BE2C (cell line): ENCODE results near the gene SYNGAP1.

Experiments
- DNase-seq: peaks from one replicate; pipeline ENCODE4 v3.0.0-alpha.2; 2020
- H3K27me3 ChIP-seq: fragments of 250-450 bp; sonication (Bioruptor Pico); 2 replicates; pipeline ENCODE4 v1.5.1; 2020; ENCODE audit warnings: mild to moderate bottlenecking
- H3K36me3 ChIP-seq: fragments of 250-450 bp; sonication (Bioruptor Pico); 2 replicates; pipeline ENCODE4 v1.5.1; 2020; ENCODE audit warnings: mild to moderate bottlenecking
- H3K4me1 ChIP-seq: fragments of 250-450 bp; sonication (Bioruptor Pico); 2 replicates; pipeline ENCODE4 v1.5.1; 2020
- H3K4me3 ChIP-seq: 2 replicates; pipeline ENCODE4 v1.5.1; 2011; ENCODE audit warnings: low read depth, low read length
- H3K9me3 ChIP-seq: fragments of 250-450 bp; sonication (Bioruptor Pico); 2 replicates; pipeline ENCODE4 v1.5.1; 2020
- CTCF ChIP-seq: IDR thresholded peaks from 2 replicates; pipeline ENCODE4 v1.5.1; 2012; ENCODE audit warnings: mild to moderate bottlenecking, low read depth, low read length

SYNGAP1 gene

GRCh38 chr6:33490198-33490597, 70.3 kb downstream of the SYNGAP1 start:
- DNase-seq, result no peak
- Histone ChIP-seq H3K4me1 (no peaks in the 10 kb centered on the region), H3K4me3 (no peak overlapping the region), H3K36me3 (no peaks in the 10 kb centered on the region), H3K27me3 (no peaks in the 10 kb centered on the region), H3K9me3 (no peaks in the 10 kb centered on the region)
- no peak for TF ChIP-seq CTCF

GRCh38 chr6:33490621-33491020, 70.8 kb downstream of the SYNGAP1 start:
- Histone ChIP-seq H3K9me3 (no peaks in the 10 kb centered on the region), H3K27me3 (no peaks in the 10 kb centered on the region), H3K4me3 (no peak overlapping the region), H3K4me1 (no peaks in the 10 kb centered on the region), H3K36me3 (no peaks in the 10 kb centered on the region)
- no peak for DNase-seq
- no peak for TF ChIP-seq CTCF

- DNase-seq, result no peak
- Histone ChIP-seq H3K27me3 (0 out of 2 replicates have a peak, but pooled peaks cover 4% of the 10 kb centered on the region), H3K9me3 (no peaks in the 10 kb centered on the region), H3K4me1 (no peaks in the 10 kb centered on the region), H3K36me3 (no peaks in the 10 kb centered on the region), H3K4me3 (no peak overlapping the region)
- peak; percentile 35 for TF ChIP-seq CTCF
Measured at GRCh38 chr6:33492093-33492492, 72.2 kb downstream of the SYNGAP1 start.

- Histone ChIP-seq H3K4me3 (no peak overlapping the region), H3K27me3 (0 out of 2 replicates have a peak, but pooled peaks cover 4% of the 10 kb centered on the region)
- no peak for TF ChIP-seq CTCF
Measured at GRCh38 chr6:33497157-33497556, 77.3 kb downstream of the SYNGAP1 start.

GRCh38 chr6:33502486-33502885, 82.6 kb downstream of the SYNGAP1 start:
- Histone ChIP-seq H3K27me3 (no peaks in the 10 kb centered on the region), H3K9me3 (peaks cover 3% of the 10 kb centered on the region; the same call in 1 of the 2 replicates), H3K4me1 (no peaks in the 10 kb centered on the region), H3K36me3 (no peaks in the 10 kb centered on the region), H3K4me3 (no peak overlapping the region)
- no peak for DNase-seq
- no peak for TF ChIP-seq CTCF

More at GRCh38 chr6:33497157-33497556, 77.3 kb downstream of the SYNGAP1 start:
- Histone ChIP-seq H3K4me1 (no peaks in the 10 kb centered on the region), H3K36me3 (no peaks in the 10 kb centered on the region), H3K9me3 (0 out of 2 replicates have a peak, but pooled peaks cover under 1% of the 10 kb centered on the region)
- no peak for DNase-seq

- Histone ChIP-seq H3K4me3 (no peak overlapping the region), H3K4me1 (no peaks in the 10 kb centered on the region), H3K27me3 (no peaks in the 10 kb centered on the region), H3K36me3 (no peaks in the 10 kb centered on the region), H3K9me3 (peaks cover 3% of the 10 kb centered on the region; the same call in 1 of the 2 replicates)
- TF ChIP-seq CTCF, result no peak
- no peak for DNase-seq
Measured at GRCh38 chr6:33504486-33504885, 84.6 kb downstream of the SYNGAP1 start.
